Endothelial cell of umbilical vein (primary cell): ENCODE data around the gene MAST1. TPM values are rescaled to one million over a fixed set of nuclear protein-coding genes. Genes with fewer than 3 reads are reported as not detected.

ENCODE experiments used
- BruUV-seq: library from RNA; stranded (reverse); fragments of 400-500 nt; replicated peaks from 2 replicates; lab custom pipeline; 2021; lab: Mats Ljungman, UMichigan
- CTCF ChIA-PET: fragments of 300-600, 350-600 bp; sonication (Branson Sonifier 250); formaldehyde crosslinking; loops from one replicate; lab custom pipeline; 2021; ENCODE audit warnings: antibody characterized with exemption, inconsistent platforms; lab: Charles Lee
- POLR2A ChIA-PET: fragments of 300-600, 350-600 bp; sonication (Branson Sonifier 250); formaldehyde crosslinking; loops from one replicate; lab custom pipeline; 2021; ENCODE audit warnings: antibody characterized with exemption, inconsistent platforms; lab: Charles Lee
- DNase-seq: peaks from one replicate; pipeline ENCODE4 v3.0.0-alpha.2; 2011; ENCODE audit warnings: low read depth, low spot score
- FAIRE-seq: peaks from 2 replicates; lab custom pipeline; 2011; peaks lifted over from hg19 to GRCh38; lab: Jason Lieb, UNC
- H2AFZ ChIP-seq: 2 replicates; pipeline ENCODE4 v1.6.0; 2012; ENCODE audit warnings: low read depth, low read length, control low read depth, inconsistent platforms
- H3K27ac ChIP-seq: 2 replicates; pipeline ENCODE4 v1.5.1; 2011; ENCODE audit warnings: low read depth, mild to moderate bottlenecking, control low read depth, low read length, moderate library complexity; ENCODE audit not compliant: insufficient read depth
- H3K27me3 ChIP-seq, 2 experiments: 2 replicates each; pipeline versions ENCODE4 v1.6.0 to v1.6.1; 2011; ENCODE audit warnings: low read length in 2 of 2, mixed read lengths in 1 of 2; ENCODE audit not compliant: control insufficient read depth in 2 of 2, insufficient read depth in 2 of 2
- H3K36me3 ChIP-seq, 2 experiments: 2 replicates in 1 of 2; 3 replicates in 1 of 2; pipeline ENCODE4 v1.5.1; 2011; ENCODE audit warnings: low read length in 2 of 2, mild to moderate bottlenecking in 1 of 2, moderate library complexity in 1 of 2; ENCODE audit not compliant: control insufficient read depth in 2 of 2, insufficient read depth in 2 of 2; ENCODE audit errors: extremely low read depth in 1 of 2
- H3K4me1 ChIP-seq: 3 replicates; pipeline ENCODE4 v1.5.1; 2011; ENCODE audit warnings: mild to moderate bottlenecking, low read length; ENCODE audit not compliant: control insufficient read depth, insufficient read depth; ENCODE audit errors: extremely low read depth
- H3K4me2 ChIP-seq: 2 replicates; pipeline ENCODE4 v1.6.1; 2011; ENCODE audit warnings: low read length, control low read depth, mixed read lengths; ENCODE audit not compliant: insufficient read depth
- H3K4me3 ChIP-seq, 3 experiments: fragments of 200-600 bp in 1 of 3; sonication (generic), shearing (Covaris generic) in 1 of 3; replicated peaks in 1 of 3; 2 replicates each; pipeline ENCODE4 v1.5.1; 2011 to 2016; ENCODE audit warnings: control low read depth in 3 of 3, low read length in 3 of 3, mild to moderate bottlenecking in 2 of 3, inconsistent platforms in 1 of 3, low read depth in 1 of 3, moderate library complexity in 1 of 3; ENCODE audit not compliant: insufficient read depth in 1 of 3
- H3K79me2 ChIP-seq: 2 replicates; pipeline ENCODE4 v1.6.0; 2012; ENCODE audit warnings: low read length, inconsistent platforms; ENCODE audit not compliant: control insufficient read depth, insufficient read depth
- H3K9ac ChIP-seq: replicated peaks from 2 replicates; pipeline ENCODE3; 2011; ENCODE audit warnings: low read length, control low read depth; ENCODE audit not compliant: insufficient read depth; ENCODE audit errors: extremely low read depth
- H3K9me1 ChIP-seq: replicated peaks from 3 replicates; pipeline ENCODE4 v1.6.0; 2011; ENCODE audit warnings: mild to moderate bottlenecking, low read length; ENCODE audit not compliant: control insufficient read depth, insufficient read depth; ENCODE audit errors: extremely low read depth
- H3K9me3 ChIP-seq: replicated peaks from 2 replicates; pipeline ENCODE4 v1.5.1; 2012; ENCODE audit warnings: low read length, inconsistent platforms; ENCODE audit not compliant: control insufficient read depth, insufficient read depth
- H4K20me1 ChIP-seq: replicated peaks from 2 replicates; pipeline ENCODE3; 2011; ENCODE audit warnings: mild to moderate bottlenecking, low read length; ENCODE audit not compliant: control insufficient read depth, insufficient read depth; ENCODE audit errors: extremely low read depth
- CTCF ChIP-seq, 2 donors: IDR thresholded peaks; 1 replicate in 1 of 2; 2 replicates in 1 of 2; pipeline ENCODE4 v1.5.1; 2011; ENCODE audit warnings: low read length in 2 of 2, mild to moderate bottlenecking in 2 of 2, moderate library complexity in 2 of 2, control low read depth in 1 of 2, inconsistent platforms in 1 of 2, low read depth in 1 of 2; ENCODE audit not compliant: insufficient read depth in 1 of 2; ENCODE audit errors: extremely low read depth in 1 of 2
- EZH2 ChIP-seq: IDR thresholded peaks from 2 replicates; pipeline ENCODE4 v1.6.1; 2012; ENCODE audit warnings: borderline replicate concordance, low read depth, mild to moderate bottlenecking, moderate library complexity, low read length, inconsistent platforms; ENCODE audit not compliant: severe bottlenecking
- FOS ChIP-seq: IDR thresholded peaks from 2 replicates; pipeline ENCODE4 v1.6.1; 2011; ENCODE audit warnings: mild to moderate bottlenecking, low read length, moderate library complexity, borderline replicate concordance; ENCODE audit not compliant: insufficient read depth
- GATA2 ChIP-seq: IDR thresholded peaks from 2 replicates; pipeline ENCODE4 v1.7.0; 2011; ENCODE audit warnings: low read depth, mild to moderate bottlenecking, moderate library complexity, mixed read lengths, low read length; ENCODE audit not compliant: insufficient read length, insufficient read depth
- JUN ChIP-seq: IDR thresholded peaks from 2 replicates; pipeline ENCODE4 v1.6.1; 2011; ENCODE audit warnings: borderline replicate concordance, low read depth; ENCODE audit not compliant: insufficient read length, insufficient read depth
- MAX ChIP-seq: IDR thresholded peaks from 2 replicates; pipeline ENCODE4 v1.6.1; 2011; ENCODE audit not compliant: insufficient read depth, insufficient read length
- MYC ChIP-seq: IDR thresholded peaks from one replicate; pipeline ENCODE4 v1.6.1; 2011; ENCODE audit warnings: mild to moderate bottlenecking, low read depth, low read length
- POLR2A ChIP-seq: IDR thresholded peaks from 2 replicates; pipeline ENCODE4 v1.6.1; 2012; ENCODE audit warnings: low read depth, mild to moderate bottlenecking, control low read depth, low read length
- POLR2AphosphoS5 ChIP-seq: IDR thresholded peaks from 2 replicates; pipeline ENCODE4 v1.6.1; 2012; ENCODE audit warnings: low read depth, mild to moderate bottlenecking, control low read depth, low read length, moderate library complexity; ENCODE audit not compliant: insufficient read depth
- dilution Hi-C: fragments of 300-500 bp; cut with MboI; formaldehyde crosslinking; loops from one replicate; pipeline ENCODE4 v1.15.0; 2019; ENCODE audit warnings: low sequenced_read_pairs; ENCODE audit not compliant: extremely low pct_ligation_motif_present
- intact Hi-C: fragments of 100-400 bp; cut with micrococcal nuclease; formaldehyde crosslinking; loops from one replicate; pipeline ENCODE4 v1.10.0; 2022
- polyA plus RNA-seq, 4 experiments: library from polyadenylated mRNA; depleted of rRNA in 3 of 4; stranded (reverse) in 3 of 4; unstranded in 1 of 4; fragments of >200 nt; gene quantifications; 2 replicates each; pipeline versions ENCODE4 v1.2.1 to v1.2.3, GENCODE V29; 2011 to 2012; ENCODE audit warnings: missing spikeins in 1 of 4
- total RNA-seq: library from RNA; stranded (reverse); gene quantifications from 2 replicates; pipeline ENCODE4 v1.2.3, GENCODE V29; 2021

MAST1 gene
- total and polyA plus RNA-seq, 2 donors (not counting 3 experiments of a cell fraction or from before 2014, with no cell fraction given) = 0.13 to 0.46 TPM

GRCh38 chr19:12821761-12822160, 16.6 kb upstream of the MAST1 start:
- H3K4me3 ChIP-seq = no peak overlapping the region
- no peaks in the 10 kb centered on the region for H3K9me3 ChIP-seq
- DNase-seq = no peak
- POLR2A ChIA-PET = no interaction called here
- intact Hi-C loops (no loop called here), dilution Hi-C loops (no loop called here)
- no peak for TF ChIP-seq CTCF (IDR thresholded peaks at IDR 0.05; ENCODE audit: extremely low read depth in 1 of 2, insufficient read depth in 1 of 2, low read depth in 1 of 2, low read length in 2 of 2)
- no peak for TF ChIP-seq MYC
- TF ChIP-seq MAX = no peak
- no peak for TF ChIP-seq EZH2
- TF ChIP-seq FOS = no peak
- TF ChIP-seq POLR2A = no peak
- no peak for TF ChIP-seq JUN
- no peak for TF ChIP-seq GATA2
- TF ChIP-seq POLR2AphosphoS5 = no peak
- CTCF ChIA-PET = interaction anchor here (1.1 to 1.2 kb wide), 2 partner anchors 23 to 26 kb away, joined by 3 to 7 read pairs; no protein-coding TSS in a partner anchor
- H3K27me3 ChIP-seq = no peaks in the 10 kb centered on the region
- no peak overlapping the region for H2AFZ ChIP-seq
- H3K9ac ChIP-seq = no peak overlapping the region
- H4K20me1 ChIP-seq = no peaks in the 10 kb centered on the region
- no peak for FAIRE-seq
- no peaks in the 10 kb centered on the region for H3K36me3 ChIP-seq
- H3K79me2 ChIP-seq = no peaks in the 10 kb centered on the region
- BruUV-seq = no TSS peak
- no peak overlapping the region for H3K4me2 ChIP-seq
- no peaks in the 10 kb centered on the region for H3K9me1 ChIP-seq
- no peak overlapping the region for H3K27ac ChIP-seq
- H3K4me1 ChIP-seq = no peaks in the 10 kb centered on the region
